ENCODE data around the gene HEY2. TPM values are rescaled to one million over a fixed set of nuclear protein-coding genes. Genes with fewer than 3 reads are reported as not detected.

The HEY2 gene
- polyA plus RNA-seq, 1 donor (not counting 4 experiments of a cell fraction or from before 2014, with no cell fraction given): not detected

GRCh38 chr6:125728739-125729138 is 20.7 kb upstream of the HEY2 start:
- Histone ChIP-seq H3K27me3 (ENCODE audit: control insufficient read depth, extremely low read depth, insufficient read depth, low read length) (peaks cover 2% of the 10 kb centered on the region), H2AFZ (ENCODE audit: control insufficient read depth, low read length) (no peak overlapping the region), H3K9me3 (ENCODE audit: control insufficient read depth, low read depth, low read length) (no peaks in the 10 kb centered on the region), H3K9me1 (ENCODE audit: control insufficient read depth, extremely low read depth, insufficient read depth, low read length) (no peaks in the 10 kb centered on the region), H3K4me3 (ENCODE audit: control insufficient read depth in 2 of 3, extremely low read depth in 1 of 3, insufficient read depth in 2 of 3, low read depth in 1 of 3, low read length in 3 of 3) (no peak overlapping the region), H3K27ac (ENCODE audit: control insufficient read depth, insufficient read depth, low read length) (no peak overlapping the region), H4K20me1 (ENCODE audit: control insufficient read depth, extremely low read depth, insufficient read depth, low read length) (no peaks in the 10 kb centered on the region), H3K79me2 (ENCODE audit: control insufficient read depth, insufficient read depth, low read length) (no peaks in the 10 kb centered on the region), H3K36me3 (ENCODE audit: control insufficient read depth in 2 of 2, extremely low read depth in 1 of 2, insufficient read depth in 2 of 2, low read length in 2 of 2) (no peaks in the 10 kb centered on the region), H3K4me2 (ENCODE audit: control insufficient read depth, extremely low read depth, insufficient read depth, low read depth, low read length) (no peak overlapping the region), H3K9ac (ENCODE audit: control insufficient read depth, extremely low read depth, insufficient read depth, low read length) (no peak overlapping the region), H3K4me1 (ENCODE audit: control insufficient read depth, extremely low read depth, insufficient read depth, low read length) (no peaks in the 10 kb centered on the region)
- TF ChIP-seq CTCF (optimal IDR thresholded peaks at IDR 0.05 in 1 of 3, IDR thresholded peaks at IDR 0.05 in 1 of 3, conservative IDR thresholded peaks at IDR 0.05 in 1 of 3; ENCODE audit: extremely low read depth in 1 of 3, insufficient read depth in 2 of 3, low read length in 3 of 3): no peak
- no peak for TF ChIP-seq EZH2 (IDR thresholded peaks at IDR 0.05; ENCODE audit: low read length)
- DNase-seq (ENCODE audit: low read depth, low spot score) (no peak), FAIRE-seq (no peak)
- dilution Hi-C loops (cut with MboI; ENCODE audit: extremely low pct_ligation_motif_present, low sequenced_read_pairs): no loop called here

GRCh38 chr6:125729983-125730382 is 19.4 kb upstream of the HEY2 start:
- no peak overlapping the region for H3K4me2 ChIP-seq (ENCODE audit: control insufficient read depth, extremely low read depth, insufficient read depth, low read depth, low read length)
- no peaks in the 10 kb centered on the region for H3K4me1 ChIP-seq (ENCODE audit: control insufficient read depth, extremely low read depth, insufficient read depth, low read length)
- no peaks in the 10 kb centered on the region for H4K20me1 ChIP-seq (ENCODE audit: control insufficient read depth, extremely low read depth, insufficient read depth, low read length)
- no peak overlapping the region for H2AFZ ChIP-seq (ENCODE audit: control insufficient read depth, low read length)
- no peak for TF ChIP-seq CTCF (optimal IDR thresholded peaks at IDR 0.05 in 1 of 3, IDR thresholded peaks at IDR 0.05 in 1 of 3, conservative IDR thresholded peaks at IDR 0.05 in 1 of 3; ENCODE audit: extremely low read depth in 1 of 3, insufficient read depth in 2 of 3, low read length in 3 of 3)
- TF ChIP-seq EZH2 (IDR thresholded peaks at IDR 0.05; ENCODE audit: low read length): no peak
- H3K36me3 ChIP-seq (ENCODE audit: control insufficient read depth in 2 of 2, extremely low read depth in 1 of 2, insufficient read depth in 2 of 2, low read length in 2 of 2): no peaks in the 10 kb centered on the region
- no peak overlapping the region for H3K4me3 ChIP-seq (ENCODE audit: control insufficient read depth in 2 of 3, extremely low read depth in 1 of 3, insufficient read depth in 2 of 3, low read depth in 1 of 3, low read length in 3 of 3)
- no peaks in the 10 kb centered on the region for H3K9me3 ChIP-seq (ENCODE audit: control insufficient read depth, low read depth, low read length)
- no peaks in the 10 kb centered on the region for H3K79me2 ChIP-seq (ENCODE audit: control insufficient read depth, insufficient read depth, low read length)
- no peak overlapping the region for H3K9ac ChIP-seq (ENCODE audit: control insufficient read depth, extremely low read depth, insufficient read depth, low read length)
- H3K27ac ChIP-seq (ENCODE audit: control insufficient read depth, insufficient read depth, low read length): no peak overlapping the region
- dilution Hi-C loops (cut with MboI; ENCODE audit: extremely low pct_ligation_motif_present, low sequenced_read_pairs): no loop called here
- no peaks in the 10 kb centered on the region for H3K9me1 ChIP-seq (ENCODE audit: control insufficient read depth, extremely low read depth, insufficient read depth, low read length)
- no peak for DNase-seq (ENCODE audit: low read depth, low spot score)
- peaks cover 2% of the 10 kb centered on the region for H3K27me3 ChIP-seq (ENCODE audit: control insufficient read depth, extremely low read depth, insufficient read depth, low read length)
- FAIRE-seq: no peak
